Activated CD4-positive, alpha-beta T cell treated with anti-CD3 and anti-CD28 coated beads, Interleukin-2, amount 50 U/mL, for 48 hours (primary cell): ENCODE measurements around the gene RGS7.
"Not testable (repeated sequence)": the region's sequence is repeated elsewhere in the genome, so short reads cannot be mapped to it uniquely, and the experiment has no call there.

Experiments
- DNase-seq, 2 experiments: peaks; one replicate each; pipeline ENCODE4 v3.0.0-alpha.2; 2020

RGS7 gene

DNA sequence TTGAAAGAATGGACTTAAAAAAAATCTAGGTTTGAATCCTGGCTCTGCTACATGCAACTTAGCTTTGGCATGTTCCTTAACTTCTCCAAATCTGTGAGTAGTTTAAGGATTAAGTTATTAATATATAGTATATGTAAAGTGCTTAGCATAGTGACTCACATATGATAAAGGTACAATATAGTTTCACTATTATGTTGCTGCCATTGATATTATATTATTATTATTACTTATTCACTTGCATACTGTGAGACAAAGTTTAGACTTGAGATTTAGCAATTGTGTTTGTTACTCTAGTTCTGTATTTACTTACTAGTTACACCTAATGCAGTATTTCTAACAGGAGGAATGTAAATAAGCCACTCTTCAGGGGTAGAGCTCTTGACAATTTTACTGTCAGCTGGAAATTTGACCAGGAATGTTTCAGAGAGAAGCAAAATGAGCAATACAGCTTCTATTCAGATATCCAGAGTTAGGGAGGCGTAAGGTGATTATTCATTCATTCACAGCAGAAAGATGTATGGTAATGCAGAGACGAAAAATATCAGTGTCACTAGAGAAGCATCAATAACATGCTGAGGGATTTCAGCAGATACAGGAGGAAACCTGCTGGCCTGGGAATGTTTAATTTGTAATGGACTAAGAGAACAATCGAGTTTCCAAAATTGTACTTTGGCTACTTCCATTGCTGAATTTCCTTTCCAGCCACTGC, 25.5 kb downstream of the RGS7 start:
- no peak for DNase-seq

DNA sequence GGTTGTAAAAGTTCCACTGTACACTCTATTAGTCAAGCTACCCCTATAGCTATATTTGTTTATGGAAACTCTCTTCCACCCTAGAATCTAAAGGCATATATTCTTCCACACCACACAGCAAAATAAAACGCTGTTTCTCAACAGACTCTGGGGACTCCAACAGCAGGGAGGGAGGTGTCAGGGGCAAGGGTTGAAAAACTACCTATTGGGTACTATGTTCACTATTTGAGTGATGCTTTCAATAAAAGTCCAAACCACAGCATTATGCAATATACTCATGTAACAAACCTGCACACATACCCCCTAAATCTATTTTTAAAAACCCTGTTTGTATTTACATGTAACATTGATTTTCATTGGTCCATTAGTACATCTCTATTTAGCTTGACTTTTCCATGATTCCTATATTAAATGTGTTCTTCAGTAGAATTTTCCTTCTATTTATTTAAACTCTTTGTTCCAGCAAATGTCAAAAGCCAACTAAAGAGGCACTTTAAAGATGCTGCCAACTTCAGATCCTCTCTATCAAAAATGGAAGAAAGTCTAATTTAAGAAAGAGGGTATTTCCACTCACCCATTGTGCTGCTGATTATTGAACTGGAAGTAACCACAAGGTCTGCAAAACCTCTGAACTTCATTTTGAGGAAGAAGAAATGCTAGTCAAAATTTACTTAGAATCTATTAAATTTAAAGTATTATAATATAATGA, 26.2 kb downstream of the RGS7 start:
- DNase-seq = no peak

DNA sequence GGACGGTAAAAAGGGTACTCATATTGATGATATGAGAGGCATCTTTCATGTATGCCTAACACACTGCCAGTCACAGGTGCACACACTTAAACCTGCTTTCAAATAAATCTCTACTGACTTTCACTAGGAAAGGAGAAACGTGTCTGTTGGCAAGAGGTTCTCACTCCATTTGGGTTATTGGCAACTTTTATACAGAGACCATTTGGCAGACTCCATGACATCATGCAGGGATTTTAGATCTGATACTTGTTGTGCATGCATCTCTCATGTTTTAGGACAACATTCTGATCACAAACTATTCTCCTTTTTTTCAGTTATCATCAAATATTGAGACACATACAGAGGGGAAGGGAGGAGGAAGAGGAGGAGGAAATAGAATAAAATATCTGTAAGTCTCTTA, 31.5 kb downstream of the RGS7 start:
- no peak for DNase-seq

DNA sequence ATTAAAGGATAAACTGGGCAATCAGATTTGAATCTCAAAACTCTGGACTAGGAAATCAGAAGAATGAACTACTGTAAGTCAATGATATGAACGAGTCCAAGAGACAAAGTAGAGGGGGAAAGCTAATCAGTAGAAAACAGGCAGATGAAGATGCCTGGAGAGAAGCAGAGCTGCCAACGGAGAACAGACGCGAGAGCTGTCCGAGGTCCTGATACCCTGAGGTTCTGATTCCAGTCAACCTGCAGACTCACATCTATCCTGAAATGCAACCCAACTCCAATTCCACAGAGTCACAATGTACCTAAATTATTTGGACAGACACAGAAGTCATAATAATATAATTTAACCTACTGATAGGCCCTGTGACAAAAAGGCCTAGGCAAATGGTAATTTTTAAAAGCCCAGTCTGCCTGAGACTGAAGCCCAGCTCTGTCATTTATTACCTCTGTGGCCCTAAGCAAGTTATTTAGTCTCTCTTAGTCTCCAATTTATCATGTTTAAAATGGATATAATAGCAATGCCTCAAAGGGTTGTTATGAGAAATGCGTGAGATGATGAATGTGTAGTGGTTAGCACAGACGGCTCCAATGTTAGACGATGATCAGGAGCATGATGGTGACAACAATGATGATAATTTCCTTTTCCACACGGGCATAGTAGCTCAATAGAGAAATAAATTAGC, 33.4 kb downstream of the RGS7 start:
- DNase-seq = peak; percentile 9 to 19

DNA sequence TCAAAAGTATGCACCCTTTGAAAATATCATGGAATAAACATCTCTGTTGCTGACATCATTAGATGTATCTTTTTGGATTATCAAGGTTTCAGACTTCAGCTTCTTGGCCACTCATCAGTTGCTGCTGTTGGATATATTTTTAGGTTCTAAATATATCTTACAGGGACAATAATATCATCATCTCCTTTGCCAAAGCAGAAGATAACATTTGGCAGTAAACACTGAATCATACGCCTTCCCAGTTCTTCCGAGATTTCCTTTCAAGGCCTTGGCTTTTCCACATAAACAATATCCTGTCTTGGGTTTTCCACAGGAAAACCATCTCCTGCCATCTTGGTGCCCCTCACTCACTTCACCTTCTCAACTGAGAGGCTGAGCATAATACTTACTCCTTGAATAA, 39.3 kb downstream of the RGS7 start:
- DNase-seq = no peak

DNA sequence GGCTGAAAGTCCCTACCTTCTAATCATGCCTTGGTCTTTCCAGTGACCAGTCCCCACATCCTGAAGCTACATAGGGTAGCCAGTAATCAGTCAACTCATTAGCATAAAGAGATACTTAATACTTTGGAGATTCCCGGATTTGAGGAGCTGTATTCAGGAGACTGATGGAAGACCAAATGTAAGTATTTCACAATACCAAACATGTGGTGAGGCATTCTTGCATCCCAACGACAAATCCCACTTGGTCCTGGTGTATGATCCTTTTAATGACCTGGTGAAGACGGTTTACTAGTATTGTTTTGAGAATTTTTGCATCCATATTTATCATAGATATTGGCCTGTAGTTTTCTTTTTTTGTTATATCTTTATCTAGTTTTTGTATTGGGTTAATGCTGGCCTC, 40.6 kb downstream of the RGS7 start:
- no peak for DNase-seq

DNA sequence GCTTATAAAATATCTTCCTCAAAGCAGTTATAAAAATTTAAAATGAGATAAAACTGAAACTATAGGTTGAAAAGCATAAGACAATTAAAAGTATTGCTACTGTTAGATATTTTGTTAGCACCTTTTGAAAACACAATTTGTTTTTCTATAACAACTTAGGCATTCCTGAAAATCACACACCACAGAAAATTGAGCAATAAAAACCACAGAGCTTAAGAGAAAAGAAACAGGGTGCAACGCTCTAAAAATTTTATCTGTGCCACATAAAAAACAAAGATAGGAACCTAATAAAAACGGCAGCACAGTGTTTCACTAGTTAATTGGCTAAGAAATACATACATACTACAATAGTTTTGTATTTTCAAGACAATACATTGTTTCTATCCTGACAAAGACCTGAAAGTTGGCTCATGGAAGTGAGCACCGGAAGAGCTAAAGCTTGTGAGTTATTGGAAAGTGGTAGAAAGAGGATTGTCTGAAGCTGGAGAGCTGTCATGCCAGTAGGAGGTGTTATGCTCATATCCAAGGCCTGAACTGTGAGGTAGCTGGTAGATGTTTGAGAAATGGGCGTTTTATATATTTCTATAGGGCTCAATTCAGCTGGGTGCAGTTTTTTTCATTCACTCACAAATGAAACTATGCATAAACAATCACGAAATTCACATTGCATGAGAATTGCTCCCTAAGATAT, 45.8 kb downstream of the RGS7 start:
- DNase-seq = no peak

DNA sequence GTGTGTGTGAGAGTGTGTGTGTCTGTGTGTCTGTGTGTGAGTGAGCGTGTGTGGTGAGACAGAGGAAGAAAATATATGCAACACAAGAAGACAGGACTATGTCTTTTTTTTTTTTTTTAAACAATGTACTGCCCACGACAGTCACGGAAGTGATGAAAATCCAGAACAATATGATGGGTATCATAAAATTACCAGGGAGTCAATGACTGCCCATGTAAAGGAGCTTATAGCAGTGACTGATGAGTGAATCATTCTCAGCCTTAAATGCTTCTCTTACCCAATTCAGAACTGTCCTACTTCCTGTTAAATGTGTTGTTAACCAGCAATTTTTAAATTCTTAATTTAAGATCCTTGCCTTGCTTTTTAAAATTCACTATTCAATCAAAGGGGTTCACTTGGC, 46.6 kb downstream of the RGS7 start:
- DNase-seq = no peak

DNA sequence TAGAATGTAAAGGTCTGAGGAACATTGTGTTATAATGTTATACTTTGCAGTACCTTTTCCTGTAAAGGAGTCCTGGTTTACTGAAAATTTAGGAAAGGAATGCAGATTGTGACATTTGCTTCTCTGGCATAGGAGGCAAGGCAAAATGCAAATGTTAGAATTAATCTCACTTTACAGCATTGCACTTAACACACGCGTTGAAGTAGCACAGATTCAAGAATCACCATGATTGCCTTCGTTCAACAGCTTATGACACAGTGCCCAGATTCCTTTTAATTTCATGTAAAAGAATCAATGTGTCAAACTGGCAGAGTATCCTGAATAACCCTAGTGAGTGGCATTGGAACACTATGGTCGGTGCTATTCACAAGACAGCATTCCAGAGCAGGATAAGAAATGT, 47.4 kb downstream of the RGS7 start:
- no peak for DNase-seq

DNA sequence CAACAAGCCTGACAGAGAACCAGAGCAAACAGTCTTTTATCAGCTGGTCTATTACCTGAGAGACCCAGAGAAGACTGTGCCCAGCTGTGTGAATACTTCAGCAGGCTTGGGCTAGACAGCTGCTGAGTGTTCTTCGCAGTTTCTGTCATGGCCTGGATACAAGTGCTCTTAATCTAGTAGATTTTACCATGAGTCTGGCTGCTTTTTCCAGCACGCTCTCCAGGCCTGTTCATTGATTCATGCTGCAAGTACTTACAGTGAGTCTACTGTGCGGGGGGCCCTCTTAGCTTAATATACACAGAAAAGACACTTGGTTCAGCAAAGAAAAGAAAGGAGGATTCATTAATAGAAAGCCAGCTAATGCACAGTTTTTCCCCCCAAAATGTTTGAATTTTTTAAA, 48.5 kb downstream of the RGS7 start:
- no peak for DNase-seq

DNA sequence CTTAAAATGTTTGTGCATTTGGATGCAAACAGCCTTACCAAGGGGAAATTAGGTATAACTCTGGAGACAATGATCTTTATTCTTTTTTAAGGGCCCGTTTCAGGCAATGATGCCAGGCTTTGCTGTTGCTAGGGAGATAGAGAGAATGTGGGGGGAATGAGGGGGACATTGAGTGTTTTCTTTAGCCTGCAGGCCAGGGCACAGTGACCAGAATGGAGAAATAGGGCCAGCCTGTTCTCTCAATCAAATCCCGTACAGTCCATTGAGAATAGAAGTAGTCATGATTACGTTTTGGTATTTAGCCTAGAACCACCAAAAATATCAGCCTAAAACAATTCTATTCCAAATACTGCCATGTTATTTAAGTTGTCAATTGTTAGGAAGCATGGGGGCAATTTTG, 49.0 kb downstream of the RGS7 start:
- DNase-seq = no peak

DNA sequence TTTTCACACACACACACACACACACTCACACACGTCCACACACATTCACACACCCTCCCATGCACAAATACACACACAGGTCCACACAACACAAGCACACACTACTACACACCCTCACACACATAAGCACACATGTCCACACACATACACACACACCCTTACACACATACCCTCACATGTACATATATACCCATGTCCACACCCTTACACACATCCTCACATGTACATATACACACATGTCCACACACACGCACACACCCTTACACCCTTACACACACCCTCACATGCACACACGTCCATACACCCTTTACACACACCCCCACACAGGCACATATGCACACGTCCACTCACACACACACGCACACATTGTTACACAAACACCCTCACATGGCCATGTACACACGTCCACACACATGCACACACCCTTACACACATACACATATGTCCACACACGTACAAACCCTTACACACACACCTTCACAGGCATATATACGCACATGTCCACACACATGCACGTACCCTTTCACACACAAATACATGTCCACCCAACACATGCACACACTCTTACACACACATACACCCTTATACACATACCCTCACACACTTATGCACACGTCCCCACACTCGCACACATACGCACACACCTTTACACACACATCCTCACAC, 50.7 kb downstream of the RGS7 start:
- DNase-seq = no peak

DNA sequence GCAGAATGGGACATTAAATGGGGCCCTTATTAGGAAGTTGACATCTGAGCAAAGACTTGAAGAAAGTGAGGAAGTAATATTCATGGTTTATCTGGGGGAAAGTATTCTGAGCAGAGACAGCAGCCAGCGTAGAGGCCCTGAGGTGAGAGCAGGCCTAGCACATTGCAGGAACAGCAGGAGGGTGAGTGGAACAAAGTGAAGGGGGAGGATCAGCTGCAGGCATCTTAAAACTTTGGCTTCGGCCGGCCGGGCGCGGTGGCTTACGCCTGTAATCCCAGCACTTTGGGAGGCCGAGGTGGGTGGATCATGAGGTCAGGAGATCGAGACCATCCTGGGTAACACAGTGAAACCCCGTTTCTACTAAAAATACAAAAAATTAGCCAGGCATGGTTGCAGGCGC, 55.0 kb downstream of the RGS7 start:
- DNase-seq = not testable (repeated sequence)

DNA sequence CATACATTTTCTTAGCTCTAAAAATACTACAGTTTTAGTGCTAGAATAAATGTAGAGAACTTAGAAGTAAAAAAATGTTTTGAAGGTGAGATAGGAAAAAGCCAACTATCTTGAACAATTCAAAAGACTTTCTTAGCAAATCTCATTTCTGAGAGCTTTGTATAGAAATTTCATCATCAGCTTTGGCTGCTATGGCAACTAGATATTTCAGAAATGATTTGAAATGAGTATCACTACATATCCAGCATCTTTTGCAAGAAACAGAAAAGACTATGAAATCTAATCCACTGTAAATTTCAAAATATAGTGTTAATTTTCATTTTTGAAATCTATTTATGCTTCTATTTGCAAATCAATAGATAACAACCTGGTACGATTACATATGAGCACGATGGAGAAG, 57.7 kb downstream of the RGS7 start:
- DNase-seq = no peak

DNA sequence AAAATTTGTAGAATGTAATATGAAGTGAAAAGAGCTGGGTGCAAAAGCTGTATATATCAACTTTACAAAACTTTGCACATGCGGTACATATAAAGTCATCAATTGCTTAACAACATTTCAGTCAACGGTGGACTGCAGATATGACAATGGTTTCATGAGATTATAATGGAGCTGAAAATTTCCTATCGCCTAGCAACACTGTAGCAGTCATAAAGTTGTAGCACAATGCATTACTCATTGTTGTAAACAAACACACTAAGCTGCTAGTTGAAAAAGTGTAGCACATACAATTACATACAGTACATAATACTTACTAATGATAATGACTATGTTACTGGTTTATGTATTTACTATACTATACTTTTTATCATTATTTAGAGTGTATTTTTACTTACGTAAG, 64.0 kb downstream of the RGS7 start:
- DNase-seq = no peak

DNA sequence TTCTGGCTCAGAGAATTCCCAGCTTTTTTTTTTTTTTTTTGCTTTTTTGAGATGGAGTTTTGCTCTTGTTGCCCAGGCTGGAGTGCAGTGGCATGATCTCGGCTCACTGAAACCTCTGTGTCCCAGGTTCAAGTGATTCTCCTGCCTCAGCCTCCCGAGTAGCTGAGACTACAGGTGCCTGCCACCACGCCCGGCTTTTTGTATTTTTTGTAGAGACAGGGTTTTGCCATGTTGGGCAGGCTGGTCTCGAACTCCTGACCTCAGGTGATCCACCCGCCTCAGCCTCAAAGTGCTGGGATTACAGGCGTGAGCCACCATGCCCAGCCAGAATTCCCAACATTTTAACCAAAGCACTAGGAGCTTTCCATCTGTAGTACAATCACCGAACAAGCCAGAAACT, 65.5 kb downstream of the RGS7 start:
- not testable (repeated sequence) for DNase-seq

DNA sequence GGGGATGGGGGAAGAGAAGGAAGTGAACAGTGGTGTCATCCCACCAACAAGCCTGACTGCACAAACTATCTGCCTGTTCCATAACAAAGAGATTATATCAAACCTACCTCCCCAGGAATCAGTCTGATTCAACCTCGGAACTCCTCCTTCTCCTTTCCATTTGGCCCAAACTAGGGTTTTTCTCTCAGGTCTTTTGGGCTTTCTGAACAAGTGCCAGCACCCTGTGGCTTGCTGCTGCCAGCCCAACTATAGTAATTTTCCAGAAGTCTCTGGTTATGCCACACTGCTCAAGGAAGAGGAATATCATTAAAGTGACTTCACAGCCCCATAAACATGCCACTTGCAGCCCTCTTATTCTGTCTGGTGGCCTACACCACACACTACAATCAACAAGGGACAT, 70.5 kb downstream of the RGS7 start:
- no peak for DNase-seq

DNA sequence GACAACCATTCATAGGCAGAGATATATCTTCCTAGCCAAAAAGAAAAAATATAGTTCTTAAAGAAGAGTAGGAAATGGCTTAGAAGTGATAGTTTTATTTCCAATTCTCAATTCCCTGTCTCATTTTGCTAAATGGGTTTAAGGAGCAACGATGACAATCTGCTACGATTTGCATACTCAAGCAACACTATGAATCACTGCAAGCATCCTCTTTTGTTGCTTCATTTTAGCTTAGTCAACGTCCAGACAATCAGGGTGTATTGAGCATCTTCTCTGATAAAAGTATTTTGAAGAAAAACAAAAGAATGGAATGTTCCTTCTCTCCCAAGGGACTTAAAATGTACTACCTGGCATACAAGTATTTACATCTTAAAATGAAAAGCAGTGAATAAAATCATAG, 80.6 kb downstream of the RGS7 start:
- no peak for DNase-seq

DNA sequence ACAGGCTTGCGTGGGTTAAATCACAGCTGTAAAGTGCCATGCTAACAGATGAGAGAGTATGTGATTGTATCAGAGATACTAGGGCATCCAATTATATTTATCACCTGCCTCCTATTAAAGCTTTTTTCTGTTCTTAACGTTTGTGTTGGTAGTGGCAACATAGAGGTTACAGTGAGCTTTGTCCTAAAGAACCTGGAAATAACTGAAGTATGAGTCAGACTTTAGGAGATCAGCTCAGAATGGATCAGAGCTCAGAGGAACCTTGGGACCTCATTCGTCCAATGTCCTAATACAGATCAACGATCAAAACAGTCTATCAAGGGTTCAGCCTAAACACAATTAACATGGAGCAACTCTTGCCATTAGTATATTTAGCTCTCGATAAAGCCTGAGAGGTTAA, 81.0 kb downstream of the RGS7 start:
- DNase-seq = no peak

DNA sequence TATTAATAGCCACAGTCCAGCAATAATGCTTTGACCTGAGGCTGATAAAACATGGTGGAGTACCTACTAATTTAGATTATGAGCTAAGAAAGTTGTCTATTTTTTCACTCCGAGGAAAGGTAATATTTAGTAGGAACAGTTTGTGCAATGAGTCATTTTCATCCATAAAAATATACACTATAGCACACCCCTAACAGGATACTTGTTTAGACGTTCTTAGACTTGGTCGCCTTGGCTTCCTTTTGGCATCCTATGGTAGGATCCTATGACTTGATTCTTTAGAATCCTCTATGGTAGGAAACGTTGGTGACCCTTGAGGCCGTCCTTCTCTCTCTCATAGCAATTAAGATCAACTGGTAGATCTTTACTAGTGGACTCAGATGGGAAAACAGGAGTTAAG, 81.8 kb downstream of the RGS7 start:
- no peak for DNase-seq

DNA sequence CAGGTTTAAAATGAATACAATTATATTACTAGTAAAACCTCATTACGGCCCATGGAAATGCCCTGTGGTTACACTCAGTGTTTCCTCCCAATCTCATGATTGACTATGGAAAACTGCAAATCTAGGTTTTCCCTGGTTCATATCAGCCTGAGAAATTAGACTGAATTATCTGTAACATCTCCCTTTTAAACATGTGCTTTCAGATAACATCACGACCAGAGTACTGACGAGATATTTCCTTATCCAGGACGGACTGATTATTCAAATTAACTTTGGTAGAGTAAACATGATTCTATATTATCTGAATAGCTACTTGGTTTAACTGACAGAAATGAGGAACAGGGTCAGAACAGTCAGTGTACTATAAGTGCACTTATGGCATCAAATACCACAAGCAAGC, 82.3 kb downstream of the RGS7 start:
- DNase-seq = no peak

DNA sequence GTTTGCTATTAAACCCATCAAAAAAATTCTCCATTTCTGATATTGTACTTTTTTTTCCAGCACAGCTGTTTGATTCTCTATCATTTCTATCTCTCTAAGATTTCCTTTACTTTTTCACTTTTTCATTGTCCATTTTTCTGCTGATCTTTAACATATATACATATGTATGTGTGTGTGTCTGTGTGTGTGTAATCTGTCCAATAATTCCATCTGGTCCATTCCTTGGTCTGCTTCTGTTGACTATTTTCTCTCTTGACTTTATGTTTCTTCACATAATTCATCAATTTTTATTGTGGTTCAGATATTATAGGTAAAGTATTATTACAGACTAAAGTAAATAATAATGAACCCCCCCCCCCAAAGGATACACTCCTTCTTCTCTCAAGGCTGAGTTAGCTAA, 84.2 kb downstream of the RGS7 start:
- DNase-seq = no peak

DNA sequence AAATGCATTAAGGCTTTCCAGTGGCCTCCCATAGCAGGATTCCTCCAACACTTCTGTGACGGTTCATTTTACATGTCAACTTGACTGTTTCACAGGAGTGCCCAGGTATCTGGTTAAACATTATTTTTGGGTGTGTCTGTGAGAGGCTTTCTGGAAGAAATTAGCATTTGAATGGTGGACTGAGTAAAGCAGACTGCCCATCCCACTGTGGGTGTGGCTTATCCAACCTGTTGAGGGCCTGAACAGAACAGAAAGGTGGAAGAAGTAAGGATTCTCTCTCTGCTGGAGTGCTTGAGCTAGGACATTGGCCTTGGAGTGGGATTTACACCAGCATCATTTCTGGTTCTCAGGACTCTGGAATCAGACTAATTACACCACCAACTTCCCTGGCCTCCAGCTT, 85.6 kb downstream of the RGS7 start:
- no peak for DNase-seq
